CD14-positive monocyte (primary cell): ENCODE results near the gene ITGB6. TPM values are rescaled to one million over a fixed set of nuclear protein-coding genes. Genes with fewer than 3 reads are reported as not detected.
A peak's percentile ranks its signal among the peaks of the same experiment; 100 is the strongest.

ENCODE experiments used
- DNase-seq, 3 donors: peaks; one replicate each; pipeline ENCODE4 v3.0.0-alpha.2; 2011 to 2022
- H2AFZ ChIP-seq: 2 replicates; pipeline ENCODE4 v1.6.0; 2012; ENCODE audit warnings: mild to moderate bottlenecking, low read depth, low read length, inconsistent platforms; ENCODE audit not compliant: insufficient read depth, poor library complexity, severe bottlenecking
- H3K27ac ChIP-seq, 2 donors: 1 replicate in 1 of 2; 2 replicates in 1 of 2; pipeline ENCODE4 v1.5.1; 2012 to 2013; ENCODE audit warnings: low read length in 2 of 2, control low read depth in 1 of 2, inconsistent platforms in 1 of 2, low read depth in 1 of 2, mild to moderate bottlenecking in 1 of 2
- H3K27me3 ChIP-seq, 2 donors: one replicate each; pipeline versions ENCODE4 v1.6.0 to v1.6.1; 2011 to 2013; ENCODE audit warnings: low read length in 2 of 2; ENCODE audit not compliant: control insufficient read depth in 2 of 2, insufficient read depth in 2 of 2
- H3K36me3 ChIP-seq, 2 donors: replicated peaks in 1 of 2; 1 replicate in 1 of 2; 2 replicates in 1 of 2; pipeline versions ENCODE4 v1.5.1 to v1.6.1; 2012 to 2013; ENCODE audit warnings: low read length in 2 of 2, control low read depth in 1 of 2, inconsistent platforms in 1 of 2, mild to moderate bottlenecking in 1 of 2; ENCODE audit not compliant: insufficient read depth in 2 of 2, control insufficient read depth in 1 of 2
- H3K4me1 ChIP-seq, 2 donors: 1 replicate in 1 of 2; 2 replicates in 1 of 2; pipeline versions ENCODE4 v1.5.1 to v1.6.1; 2012 to 2013; ENCODE audit warnings: low read length in 2 of 2, control low read depth in 1 of 2, inconsistent platforms in 1 of 2, mild to moderate bottlenecking in 1 of 2, moderate library complexity in 1 of 2; ENCODE audit not compliant: insufficient read depth in 2 of 2, control insufficient read depth in 1 of 2
- H3K4me2 ChIP-seq: replicated peaks from 2 replicates; pipeline ENCODE3; 2012; ENCODE audit warnings: low read length, moderate library complexity, mild to moderate bottlenecking; ENCODE audit not compliant: poor library complexity, severe bottlenecking; ENCODE audit errors: extremely low read depth
- H3K4me3 ChIP-seq, 3 experiments: fragments of 200-600 bp in 1 of 3; sonication (generic) in 1 of 3; replicated peaks in 1 of 3; 1 replicate in 2 of 3; 2 replicates in 1 of 3; pipeline ENCODE4 v1.5.1; 2011 to 2013; ENCODE audit warnings: low read length in 3 of 3, mild to moderate bottlenecking in 3 of 3, control low read depth in 2 of 3, low read depth in 2 of 3, inconsistent platforms in 1 of 3, moderate library complexity in 1 of 3
- H3K79me2 ChIP-seq: 2 replicates; pipeline ENCODE4 v1.6.0; 2012; ENCODE audit warnings: mild to moderate bottlenecking, control low read depth, inconsistent platforms, low read length, moderate library complexity; ENCODE audit not compliant: insufficient read depth
- H3K9ac ChIP-seq: 2 replicates; pipeline ENCODE4 v1.6.0; 2017; ENCODE audit warnings: low read length, mild to moderate bottlenecking; ENCODE audit not compliant: insufficient read depth, poor library complexity, severe bottlenecking
- H3K9me3 ChIP-seq, 2 donors: replicated peaks in 1 of 2; 1 replicate in 1 of 2; 2 replicates in 1 of 2; pipeline versions ENCODE4 v1.5.1 to v1.6.1; 2012 to 2013; ENCODE audit warnings: low read length in 2 of 2, control low read depth in 1 of 2; ENCODE audit not compliant: control insufficient read depth in 1 of 2, insufficient read depth in 1 of 2
- H4K20me1 ChIP-seq: 2 replicates; pipeline ENCODE4 v1.6.0; 2012; ENCODE audit warnings: mild to moderate bottlenecking, low read length, control low read depth, moderate library complexity; ENCODE audit not compliant: insufficient read depth
- H3K27ac Mint-ChIP-seq, 7 donors: one replicate each; pipeline ENCODE4 v1.8.0; 2020; ENCODE audit warnings: mild to moderate bottlenecking in 7 of 7, mixed read lengths in 7 of 7, moderate library complexity in 6 of 7, inconsistent platforms in 2 of 7
- H3K27me3 Mint-ChIP-seq, 3 donors: one replicate each; pipeline ENCODE4 v1.8.0; 2021 to 2022; ENCODE audit warnings: low read depth in 3 of 3, mild to moderate bottlenecking in 3 of 3, mixed read lengths in 3 of 3, moderate library complexity in 3 of 3, inconsistent platforms in 1 of 3
- H3K36me3 Mint-ChIP-seq, 2 donors: one replicate each; pipeline ENCODE4 v1.8.0; 2020; ENCODE audit warnings: mixed read lengths in 2 of 2, inconsistent platforms in 1 of 2, mild to moderate bottlenecking in 1 of 2
- H3K4me1 Mint-ChIP-seq: one replicate; pipeline ENCODE4 v1.8.0; 2020; ENCODE audit warnings: mild to moderate bottlenecking, mixed read lengths
- H3K4me3 Mint-ChIP-seq, 2 donors: one replicate each; pipeline ENCODE4 v1.8.0; 2020; ENCODE audit warnings: mild to moderate bottlenecking in 2 of 2, mixed read lengths in 2 of 2, moderate library complexity in 1 of 2
- H3K9me3 Mint-ChIP-seq, 7 donors: one replicate each; pipeline ENCODE4 v1.8.0; 2020 to 2022; ENCODE audit warnings: mixed read lengths in 7 of 7, mild to moderate bottlenecking in 6 of 7, moderate library complexity in 6 of 7, inconsistent platforms in 2 of 7
- WGBS: methylation state at CpG from one replicate; pipeline ENCODE4 v1.1.5; 2013; ENCODE audit warnings: missing lambda C conversion rate; ENCODE audit not compliant: insufficient coverage; 5-methylcytosine and 5-hydroxymethylcytosine counted together
- intact Hi-C, 2 donors: fragments of 100-400 bp; cut with micrococcal nuclease; formaldehyde crosslinking; loops; one replicate each; pipeline versions ENCODE4 v1.15.0 to v1.15.1; 2023
- polyA plus RNA-seq, 3 donors: library from polyadenylated mRNA; depleted of rRNA in 1 of 3; unstranded in 2 of 3; stranded (reverse) in 1 of 3; fragments of 300-500 nt in 2 of 3; fragments of >200 nt in 1 of 3; fragmentation: Illumina TruSeq in 2 of 3; gene quantifications; 1 replicate in 2 of 3; 2 replicates in 1 of 3; pipeline ENCODE4 v1.2.3, GENCODE V29; 2012 to 2021
- TF ChIP-seq, protein P1 (sequence below): fragments of 200-600 bp; IDR thresholded peaks from one replicate; pipeline ENCODE4 v1.8.0; 2022; ENCODE audit warnings: antibody characterized with exemption, mild to moderate bottlenecking

The ITGB6 gene
- polyA plus RNA-seq, 3 donors, result not detected

DNA sequence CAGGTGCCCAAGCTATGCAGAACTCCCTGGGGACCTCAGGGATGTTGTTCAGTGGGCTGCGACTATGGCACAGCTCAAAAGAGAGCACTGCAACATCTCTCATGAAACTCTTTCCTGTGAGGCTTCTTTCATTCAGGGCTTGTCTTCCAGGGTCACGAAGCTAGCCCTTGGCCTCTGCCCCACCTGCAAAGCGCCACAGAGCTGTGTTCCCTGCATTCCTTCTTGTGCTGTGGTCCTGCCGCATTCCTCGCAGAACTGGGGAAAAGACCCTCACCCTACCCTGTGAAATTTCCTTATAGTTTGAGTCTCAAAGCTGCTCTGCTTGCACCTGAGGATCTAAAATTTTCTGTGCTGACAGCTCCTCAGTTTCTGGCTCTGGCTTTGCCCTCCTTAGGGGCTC, 26.3 kb upstream of the ITGB6 start:
- no peaks in the 10 kb centered on the region for H3K79me2 ChIP-seq
- no peaks in the 10 kb centered on the region for H3K36me3 ChIP-seq
- intact Hi-C loops, result no loop called here
- no peak overlapping the region for H2AFZ ChIP-seq
- H3K4me1 ChIP-seq, result no peaks in the 10 kb centered on the region
- no peak overlapping the region for H3K9ac ChIP-seq
- no peaks in the 10 kb centered on the region for H3K27me3 ChIP-seq
- peaks cover 0 to 2% (median 0%) of the 10 kb centered on the region in 3 donors for H3K27me3 Mint-ChIP-seq
- no peaks in the 10 kb centered on the region for H3K9me3 Mint-ChIP-seq
- no peak overlapping the region for H3K4me3 Mint-ChIP-seq
- TF ChIP-seq, protein P1, sequence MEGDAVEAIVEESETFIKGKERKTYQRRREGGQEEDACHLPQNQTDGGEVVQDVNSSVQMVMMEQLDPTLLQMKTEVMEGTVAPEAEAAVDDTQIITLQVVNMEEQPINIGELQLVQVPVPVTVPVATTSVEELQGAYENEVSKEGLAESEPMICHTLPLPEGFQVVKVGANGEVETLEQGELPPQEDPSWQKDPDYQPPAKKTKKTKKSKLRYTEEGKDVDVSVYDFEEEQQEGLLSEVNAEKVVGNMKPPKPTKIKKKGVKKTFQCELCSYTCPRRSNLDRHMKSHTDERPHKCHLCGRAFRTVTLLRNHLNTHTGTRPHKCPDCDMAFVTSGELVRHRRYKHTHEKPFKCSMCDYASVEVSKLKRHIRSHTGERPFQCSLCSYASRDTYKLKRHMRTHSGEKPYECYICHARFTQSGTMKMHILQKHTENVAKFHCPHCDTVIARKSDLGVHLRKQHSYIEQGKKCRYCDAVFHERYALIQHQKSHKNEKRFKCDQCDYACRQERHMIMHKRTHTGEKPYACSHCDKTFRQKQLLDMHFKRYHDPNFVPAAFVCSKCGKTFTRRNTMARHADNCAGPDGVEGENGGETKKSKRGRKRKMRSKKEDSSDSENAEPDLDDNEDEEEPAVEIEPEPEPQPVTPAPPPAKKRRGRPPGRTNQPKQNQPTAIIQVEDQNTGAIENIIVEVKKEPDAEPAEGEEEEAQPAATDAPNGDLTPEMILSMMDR, result no peak
- H3K9me3 ChIP-seq, result no peaks in the 10 kb centered on the region
- no peak overlapping the region for H3K4me3 ChIP-seq
- peak overlapping the region in 1 of 7 donors; percentile 66 for H3K27ac Mint-ChIP-seq
- no peaks in the 10 kb centered on the region for H3K36me3 Mint-ChIP-seq
- H3K27ac ChIP-seq, result no peak overlapping the region
- 92% methylated on average over 5 of the region's 5 CpGs for WGBS
- H4K20me1 ChIP-seq, result no peaks in the 10 kb centered on the region
- no peak for DNase-seq
- H3K4me2 ChIP-seq, result no peak overlapping the region
- H3K4me1 Mint-ChIP-seq, result peaks cover 2% of the 10 kb centered on the region

DNA sequence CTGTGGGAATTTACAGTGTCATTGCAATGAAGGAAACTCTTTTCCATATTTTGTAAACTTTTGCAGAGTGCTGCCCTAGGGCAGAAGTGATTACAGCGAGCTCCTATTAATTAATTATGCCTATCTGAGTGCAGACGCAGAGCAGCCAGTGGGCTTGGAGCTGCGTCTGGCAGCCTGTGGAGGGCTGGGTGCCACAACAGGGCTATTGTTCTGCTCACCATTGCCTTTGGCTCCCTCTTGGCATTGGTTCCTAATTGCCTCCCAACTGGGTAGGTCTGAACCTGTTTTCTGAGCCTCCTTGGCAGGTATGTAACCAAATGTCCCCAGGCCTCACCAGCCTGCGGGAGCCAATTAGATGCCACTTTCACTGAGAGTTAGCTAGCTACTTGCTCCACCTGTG, 25.6 kb upstream of the ITGB6 start:
- Histone ChIP-seq H3K4me3 (no peak overlapping the region), H3K4me2 (no peak overlapping the region), H3K4me1 (no peaks in the 10 kb centered on the region), H3K36me3 (no peaks in the 10 kb centered on the region), H3K9me3 (no peaks in the 10 kb centered on the region), H3K27ac (no peak overlapping the region), H4K20me1 (no peaks in the 10 kb centered on the region), H3K9ac (no peak overlapping the region), H3K79me2 (no peaks in the 10 kb centered on the region), H2AFZ (no peak overlapping the region), H3K27me3 (no peaks in the 10 kb centered on the region)
- TF ChIP-seq, protein P1, result no peak
- 100% methylated on average over 4 of the region's 4 CpGs for WGBS
- peaks cover 2% of the 10 kb centered on the region for H3K4me1 Mint-ChIP-seq
- no peak overlapping the region for H3K4me3 Mint-ChIP-seq
- H3K27me3 Mint-ChIP-seq, result peaks cover 0 to 2% (median 0%) of the 10 kb centered on the region in 3 donors
- no peaks in the 10 kb centered on the region for H3K9me3 Mint-ChIP-seq
- H3K36me3 Mint-ChIP-seq, result no peaks in the 10 kb centered on the region
- no peak for DNase-seq
- intact Hi-C loops, result no loop called here
- no peak overlapping the region for H3K27ac Mint-ChIP-seq
